Measurements from ENCODE around the gene DISP3.

The DISP3 gene

DNA sequence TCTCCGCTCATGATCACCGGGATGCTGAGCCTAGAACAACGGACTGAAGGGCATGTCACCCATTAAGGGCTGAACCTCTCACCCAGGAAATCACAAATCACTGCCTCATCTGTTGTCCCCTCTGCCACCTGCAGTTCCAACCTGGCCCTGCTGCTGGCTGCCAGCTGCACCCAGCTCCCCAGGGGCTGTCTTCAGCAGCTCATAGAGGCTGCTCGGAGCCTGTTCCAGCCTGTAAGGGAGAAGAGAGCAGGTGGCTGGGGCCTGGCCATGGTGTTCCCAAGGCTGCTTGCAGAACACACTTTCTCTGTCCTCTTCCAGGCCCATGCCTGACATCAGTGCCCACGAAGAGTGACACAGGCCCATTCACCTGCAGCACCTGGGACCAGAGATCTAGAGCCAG is 44.5 kb upstream of the DISP3 start:
- no peak overlapping the region for H3K27ac ChIP-seq (ENCODE audit: low read depth, low read length, poor library complexity, severe bottlenecking)
- no peaks in the 10 kb centered on the region for H3K4me1 ChIP-seq (ENCODE audit: insufficient read depth, low read length, severe bottlenecking)
- H2AFZ ChIP-seq (ENCODE audit: low read length), result no peak overlapping the region
- H3K4me2 ChIP-seq (ENCODE audit: low read length), result no peak overlapping the region
- H3K9ac ChIP-seq (ENCODE audit: low read length), result no peak overlapping the region
- H3K9me2 ChIP-seq (ENCODE audit: low read depth, low read length), result no peaks in the 10 kb centered on the region
- H3K9me3 ChIP-seq (ENCODE audit: low read length), result no peaks in the 10 kb centered on the region
- H3F3A ChIP-seq (ENCODE audit: insufficient read depth, low read length), result no peaks in the 10 kb centered on the region
- H3K27me3 ChIP-seq (ENCODE audit: insufficient read depth, low read length), result no peaks in the 10 kb centered on the region; the same call in 1 of the 2 replicates
- no peak overlapping the region for H3K4me3 ChIP-seq (ENCODE audit: low read depth, low read length, poor library complexity, severe bottlenecking)
- TF ChIP-seq EZH2 (IDR thresholded peaks at IDR 0.05; ENCODE audit: borderline replicate concordance, low read length), result no peak
- TF ChIP-seq, protein P1, sequence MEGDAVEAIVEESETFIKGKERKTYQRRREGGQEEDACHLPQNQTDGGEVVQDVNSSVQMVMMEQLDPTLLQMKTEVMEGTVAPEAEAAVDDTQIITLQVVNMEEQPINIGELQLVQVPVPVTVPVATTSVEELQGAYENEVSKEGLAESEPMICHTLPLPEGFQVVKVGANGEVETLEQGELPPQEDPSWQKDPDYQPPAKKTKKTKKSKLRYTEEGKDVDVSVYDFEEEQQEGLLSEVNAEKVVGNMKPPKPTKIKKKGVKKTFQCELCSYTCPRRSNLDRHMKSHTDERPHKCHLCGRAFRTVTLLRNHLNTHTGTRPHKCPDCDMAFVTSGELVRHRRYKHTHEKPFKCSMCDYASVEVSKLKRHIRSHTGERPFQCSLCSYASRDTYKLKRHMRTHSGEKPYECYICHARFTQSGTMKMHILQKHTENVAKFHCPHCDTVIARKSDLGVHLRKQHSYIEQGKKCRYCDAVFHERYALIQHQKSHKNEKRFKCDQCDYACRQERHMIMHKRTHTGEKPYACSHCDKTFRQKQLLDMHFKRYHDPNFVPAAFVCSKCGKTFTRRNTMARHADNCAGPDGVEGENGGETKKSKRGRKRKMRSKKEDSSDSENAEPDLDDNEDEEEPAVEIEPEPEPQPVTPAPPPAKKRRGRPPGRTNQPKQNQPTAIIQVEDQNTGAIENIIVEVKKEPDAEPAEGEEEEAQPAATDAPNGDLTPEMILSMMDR (IDR thresholded peaks at IDR 0.05; ENCODE audit: low read length), result no peak
- no peaks in the 10 kb centered on the region for H3K36me3 ChIP-seq (ENCODE audit: insufficient read depth, low read length)
- no peaks in the 10 kb centered on the region for H4K20me1 ChIP-seq (ENCODE audit: insufficient read depth, low read length)
- H3K79me2 ChIP-seq (ENCODE audit: insufficient read depth, low read length), result no peaks in the 10 kb centered on the region

DNA sequence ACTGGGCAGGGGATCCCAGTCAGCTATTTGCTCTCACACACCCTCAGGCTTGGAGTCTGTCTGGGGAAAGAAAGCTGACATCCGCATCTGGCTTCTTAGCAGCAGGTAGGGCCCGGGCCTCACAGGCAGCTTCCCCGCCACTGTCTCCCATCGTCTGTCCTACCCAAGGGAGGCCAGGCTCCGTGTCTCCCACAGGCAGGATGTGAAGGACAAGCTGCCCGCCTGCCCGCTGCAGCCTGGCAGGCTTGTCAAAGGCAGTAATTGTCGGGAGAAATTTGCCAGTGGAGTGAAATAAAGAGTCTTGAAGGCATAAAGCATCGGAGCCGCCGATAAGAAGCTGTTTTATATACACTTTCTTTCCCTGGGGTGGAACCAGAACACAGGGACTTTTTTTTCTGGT is 44.0 kb upstream of the DISP3 start:
- Histone ChIP-seq H3K4me1 (ENCODE audit: insufficient read depth, low read length, severe bottlenecking) (no peaks in the 10 kb centered on the region), H3K9ac (ENCODE audit: low read length) (no peak overlapping the region), H3K27me3 (ENCODE audit: insufficient read depth, low read length) (no peaks in the 10 kb centered on the region; the same call in 1 of the 2 replicates), H3K36me3 (ENCODE audit: insufficient read depth, low read length) (no peaks in the 10 kb centered on the region), H3K27ac (ENCODE audit: low read depth, low read length, poor library complexity, severe bottlenecking) (no peak overlapping the region), H3K79me2 (ENCODE audit: insufficient read depth, low read length) (no peaks in the 10 kb centered on the region), H3K4me2 (ENCODE audit: low read length) (no peak overlapping the region), H3K9me2 (ENCODE audit: low read depth, low read length) (no peaks in the 10 kb centered on the region), H3K4me3 (ENCODE audit: low read depth, low read length, poor library complexity, severe bottlenecking) (no peak overlapping the region), H3F3A (ENCODE audit: insufficient read depth, low read length) (no peaks in the 10 kb centered on the region), H4K20me1 (ENCODE audit: insufficient read depth, low read length) (no peaks in the 10 kb centered on the region), H3K9me3 (ENCODE audit: low read length) (no peaks in the 10 kb centered on the region), H2AFZ (ENCODE audit: low read length) (no peak overlapping the region)
- no peak for TF ChIP-seq EZH2 (IDR thresholded peaks at IDR 0.05; ENCODE audit: borderline replicate concordance, low read length)
- TF ChIP-seq, protein P1 (IDR thresholded peaks at IDR 0.05; ENCODE audit: low read length), result no peak

DNA sequence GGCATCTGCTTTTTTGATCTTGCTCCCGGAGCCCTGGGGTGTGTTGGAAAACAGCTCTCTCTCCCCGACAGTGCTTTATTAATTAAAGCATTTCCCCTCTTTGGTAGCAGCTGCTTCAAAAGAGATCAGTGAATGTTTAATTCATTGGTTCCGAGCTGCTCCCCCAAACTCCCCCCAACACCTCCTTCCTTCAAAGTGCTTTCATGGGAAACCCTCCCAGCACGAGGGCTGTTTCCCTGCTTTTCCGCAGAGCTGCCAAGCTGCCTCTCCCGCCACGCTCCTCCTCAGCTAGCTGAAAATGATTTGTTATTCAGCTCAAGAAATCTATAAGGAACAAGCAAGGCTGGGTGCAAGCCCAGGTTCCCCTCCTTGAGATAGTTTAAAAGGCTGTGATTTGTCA is 40.0 kb upstream of the DISP3 start:
- Histone ChIP-seq H3K4me3 (ENCODE audit: low read depth, low read length, poor library complexity, severe bottlenecking) (no peak overlapping the region), H3K27me3 (ENCODE audit: insufficient read depth, low read length) (no peaks in the 10 kb centered on the region; the same call in 1 of the 2 replicates), H3K9ac (ENCODE audit: low read length) (no peak overlapping the region), H3K36me3 (ENCODE audit: insufficient read depth, low read length) (no peaks in the 10 kb centered on the region), H3K79me2 (ENCODE audit: insufficient read depth, low read length) (no peaks in the 10 kb centered on the region), H3F3A (ENCODE audit: insufficient read depth, low read length) (no peaks in the 10 kb centered on the region), H3K4me1 (ENCODE audit: insufficient read depth, low read length, severe bottlenecking) (no peaks in the 10 kb centered on the region), H3K27ac (ENCODE audit: low read depth, low read length, poor library complexity, severe bottlenecking) (no peak overlapping the region), H3K9me3 (ENCODE audit: low read length) (no peaks in the 10 kb centered on the region), H2AFZ (ENCODE audit: low read length) (no peak overlapping the region), H3K4me2 (ENCODE audit: low read length) (no peak overlapping the region), H3K9me2 (ENCODE audit: low read depth, low read length) (no peaks in the 10 kb centered on the region), H4K20me1 (ENCODE audit: insufficient read depth, low read length) (no peaks in the 10 kb centered on the region)
- TF ChIP-seq, protein P1 (IDR thresholded peaks at IDR 0.05; ENCODE audit: low read length), result no peak
- no peak for TF ChIP-seq EZH2 (IDR thresholded peaks at IDR 0.05; ENCODE audit: borderline replicate concordance, low read length)

Measured in OCI-LY1 (cell line).